ENCODE results near the gene WNT7B.

DNA sequence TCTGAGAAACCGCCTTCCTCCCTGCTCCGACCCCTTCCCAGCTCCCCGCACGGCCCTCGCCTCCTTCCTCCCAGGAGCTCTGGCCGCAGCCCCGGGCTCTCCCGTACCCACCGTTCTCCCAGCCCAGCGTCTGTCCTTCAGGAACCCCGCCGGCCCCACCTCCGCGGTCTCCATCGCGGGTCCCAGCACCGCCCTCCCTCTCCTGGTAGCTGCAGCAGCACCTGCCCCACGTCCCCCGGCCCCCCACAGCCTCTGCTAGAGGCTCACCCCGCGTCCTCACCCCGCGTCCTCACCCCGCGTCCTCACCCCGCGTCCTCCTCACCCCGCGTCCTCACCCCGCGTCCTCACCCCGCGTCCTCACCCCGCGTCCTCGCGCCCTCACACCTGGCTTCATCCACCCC, 85.9 kb downstream of the WNT7B start:
- no peak for TF ChIP-seq GATA2 (IDR thresholded peaks at IDR 0.05; ENCODE audit: low read depth, low read length)
- TF ChIP-seq GATA3 (IDR thresholded peaks at IDR 0.05; ENCODE audit: low read depth, low read length) = no peak

All from SH-SY5Y (cell line).